ENCODE results near the gene ASB16. TPM values are rescaled to one million over a fixed set of nuclear protein-coding genes. Genes with fewer than 3 reads are reported as not detected.

The ASB16 gene
- total and polyA plus RNA-seq, 4 donors: 0.10 to 0.11 (median 0.10) TPM; not detected in 1

- peak overlapping the region; percentile 76 to 95 for H3K9ac ChIP-seq (ENCODE audit: insufficient read depth in 1 of 2, low read length in 2 of 2)
- H3K4me3 ChIP-seq: peak overlapping the region; percentile 97
- DNase-seq (peak in 2 of 3 donors; percentile 52 to 55), ATAC-seq (ENCODE audit: insufficient read depth, low FRiP score) (peak; percentile 58)
- no peaks in the 10 kb centered on the region for H3K9me3 ChIP-seq (ENCODE audit: control insufficient read depth in 4 of 4, insufficient read depth in 3 of 4, low read length in 3 of 4)
- peak overlapping the region; percentile 85 to 91 for H3K27ac ChIP-seq (ENCODE audit: low read depth in 1 of 2, low read length in 1 of 2)
- 1 to 2% methylated on average over 32 of the region's 32 CpGs for WGBS, 2 donors
- peaks cover 0 to 41% (median 14%) of the 10 kb centered on the region in 5 donors for H3K4me1 ChIP-seq (ENCODE audit: control insufficient read depth in 5 of 5, insufficient read depth in 5 of 5, low read length in 5 of 5)
- peaks cover 5 to 20% (median 14%) of the 10 kb centered on the region in 4 donors for H3K36me3 ChIP-seq (ENCODE audit: control insufficient read depth in 4 of 4, insufficient read depth in 4 of 4, low read length in 4 of 4)
- TF ChIP-seq, protein P1, sequence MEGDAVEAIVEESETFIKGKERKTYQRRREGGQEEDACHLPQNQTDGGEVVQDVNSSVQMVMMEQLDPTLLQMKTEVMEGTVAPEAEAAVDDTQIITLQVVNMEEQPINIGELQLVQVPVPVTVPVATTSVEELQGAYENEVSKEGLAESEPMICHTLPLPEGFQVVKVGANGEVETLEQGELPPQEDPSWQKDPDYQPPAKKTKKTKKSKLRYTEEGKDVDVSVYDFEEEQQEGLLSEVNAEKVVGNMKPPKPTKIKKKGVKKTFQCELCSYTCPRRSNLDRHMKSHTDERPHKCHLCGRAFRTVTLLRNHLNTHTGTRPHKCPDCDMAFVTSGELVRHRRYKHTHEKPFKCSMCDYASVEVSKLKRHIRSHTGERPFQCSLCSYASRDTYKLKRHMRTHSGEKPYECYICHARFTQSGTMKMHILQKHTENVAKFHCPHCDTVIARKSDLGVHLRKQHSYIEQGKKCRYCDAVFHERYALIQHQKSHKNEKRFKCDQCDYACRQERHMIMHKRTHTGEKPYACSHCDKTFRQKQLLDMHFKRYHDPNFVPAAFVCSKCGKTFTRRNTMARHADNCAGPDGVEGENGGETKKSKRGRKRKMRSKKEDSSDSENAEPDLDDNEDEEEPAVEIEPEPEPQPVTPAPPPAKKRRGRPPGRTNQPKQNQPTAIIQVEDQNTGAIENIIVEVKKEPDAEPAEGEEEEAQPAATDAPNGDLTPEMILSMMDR (IDR thresholded peaks at IDR 0.05; ENCODE audit: control extremely low read depth, extremely low read depth): no peak
- H3K27me3 ChIP-seq (ENCODE audit: control insufficient read depth in 3 of 3, insufficient read depth in 3 of 3, low read length in 2 of 3): no peaks in the 10 kb centered on the region
Observed at GRCh38 chr17:44187131-44187899, 16.8 kb downstream of the ASB16 start.

GRCh38 chr17:44188576-44189403 is 18.3 kb downstream of the ASB16 start:
- 84 to 87% methylated on average over 12 of the region's 12 CpGs for WGBS, 2 donors
- H3K4me3 ChIP-seq: no peak overlapping the region
- TF ChIP-seq, protein P1 (IDR thresholded peaks at IDR 0.05; ENCODE audit: control extremely low read depth, extremely low read depth): no peak
- H3K27ac ChIP-seq (ENCODE audit: low read depth in 1 of 2, low read length in 1 of 2): no peak overlapping the region
- H3K9me3 ChIP-seq (ENCODE audit: control insufficient read depth in 4 of 4, insufficient read depth in 3 of 4, low read length in 3 of 4): no peaks in the 10 kb centered on the region
- H3K9ac ChIP-seq (ENCODE audit: insufficient read depth in 1 of 2, low read length in 2 of 2): no peak overlapping the region
- peaks cover 2 to 28% (median 21%) of the 10 kb centered on the region in 4 donors for H3K36me3 ChIP-seq (ENCODE audit: control insufficient read depth in 4 of 4, insufficient read depth in 4 of 4, low read length in 4 of 4)
- DNase-seq (peak in 1 of 3 donors; percentile 12), ATAC-seq (ENCODE audit: insufficient read depth, low FRiP score) (no peak)
- peaks cover 0 to 49% (median 14%) of the 10 kb centered on the region in 5 donors for H3K4me1 ChIP-seq (ENCODE audit: control insufficient read depth in 5 of 5, insufficient read depth in 5 of 5, low read length in 5 of 5)
- no peaks in the 10 kb centered on the region for H3K27me3 ChIP-seq (ENCODE audit: control insufficient read depth in 3 of 3, insufficient read depth in 3 of 3, low read length in 2 of 3)

- WGBS, 2 donors: 91 to 92% methylated on average over 10 of the region's 10 CpGs
- H3K27me3 ChIP-seq (ENCODE audit: control insufficient read depth in 3 of 3, insufficient read depth in 3 of 3, low read length in 2 of 3): no peaks in the 10 kb centered on the region
- no peaks in the 10 kb centered on the region for H3K9me3 ChIP-seq (ENCODE audit: control insufficient read depth in 4 of 4, insufficient read depth in 3 of 4, low read length in 3 of 4)
- TF ChIP-seq, protein P1 (IDR thresholded peaks at IDR 0.05; ENCODE audit: control extremely low read depth, extremely low read depth): no peak
- DNase-seq (no peak), ATAC-seq (ENCODE audit: insufficient read depth, low FRiP score) (no peak)
- peaks cover 16 to 45% (median 38%) of the 10 kb centered on the region in 4 donors for H3K36me3 ChIP-seq (ENCODE audit: control insufficient read depth in 4 of 4, insufficient read depth in 4 of 4, low read length in 4 of 4)
- peaks cover 0 to 44% (median 10%) of the 10 kb centered on the region in 5 donors for H3K4me1 ChIP-seq (ENCODE audit: control insufficient read depth in 5 of 5, insufficient read depth in 5 of 5, low read length in 5 of 5)
- H3K4me3 ChIP-seq: no peak overlapping the region
- H3K9ac ChIP-seq (ENCODE audit: insufficient read depth in 1 of 2, low read length in 2 of 2): no peak overlapping the region
- no peak overlapping the region for H3K27ac ChIP-seq (ENCODE audit: low read depth in 1 of 2, low read length in 1 of 2)
Observed at GRCh38 chr17:44190481-44190880, 20.0 kb downstream of the ASB16 start.
